Vagina (tissue), 2 donors: Measurements from ENCODE around the gene ZNF385B.

Experiments
- POLR2A ChIP-seq, 2 donors: fragments of 450-650 bp; IDR thresholded peaks; one replicate each; pipeline ENCODE4 v1.6.1; 2017; ENCODE audit warnings: antibody characterized with exemption in 2 of 2, mild to moderate bottlenecking in 2 of 2, moderate library complexity in 2 of 2
- TF ChIP-seq, protein P1 (sequence below), 3 experiments: fragments of 450-650 bp in 2 of 3; fragments of 200-600 bp in 1 of 3; sonication (generic) in 1 of 3; IDR thresholded peaks; one replicate each; pipeline ENCODE4 v1.5.1; 2017 to 2019; ENCODE audit warnings: antibody characterized with exemption in 3 of 3, mild to moderate bottlenecking in 2 of 3, moderate library complexity in 2 of 3

DNA sequence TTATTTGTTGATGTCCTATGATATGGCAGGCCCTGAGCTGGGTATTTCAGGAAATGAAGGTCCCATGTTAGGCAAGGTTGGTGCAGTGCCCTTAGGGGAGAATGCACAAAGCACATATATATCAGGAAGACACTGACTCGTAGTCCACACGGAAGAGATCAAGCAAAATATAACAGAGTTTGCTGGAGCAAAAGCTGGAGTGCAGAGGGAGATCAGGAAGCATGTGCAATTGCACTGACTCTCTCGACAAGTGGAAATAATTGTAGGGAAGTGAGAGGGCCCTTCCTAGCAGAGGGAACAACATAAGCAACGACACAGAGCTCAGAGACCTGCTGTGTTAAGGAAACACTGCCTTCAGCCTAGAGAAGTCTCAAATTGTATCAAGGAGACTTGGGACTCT is 4.2 kb downstream of the ZNF385B start:
- no peak for TF ChIP-seq POLR2A (IDR thresholded peaks at IDR 0.05)
- TF ChIP-seq, protein P1, sequence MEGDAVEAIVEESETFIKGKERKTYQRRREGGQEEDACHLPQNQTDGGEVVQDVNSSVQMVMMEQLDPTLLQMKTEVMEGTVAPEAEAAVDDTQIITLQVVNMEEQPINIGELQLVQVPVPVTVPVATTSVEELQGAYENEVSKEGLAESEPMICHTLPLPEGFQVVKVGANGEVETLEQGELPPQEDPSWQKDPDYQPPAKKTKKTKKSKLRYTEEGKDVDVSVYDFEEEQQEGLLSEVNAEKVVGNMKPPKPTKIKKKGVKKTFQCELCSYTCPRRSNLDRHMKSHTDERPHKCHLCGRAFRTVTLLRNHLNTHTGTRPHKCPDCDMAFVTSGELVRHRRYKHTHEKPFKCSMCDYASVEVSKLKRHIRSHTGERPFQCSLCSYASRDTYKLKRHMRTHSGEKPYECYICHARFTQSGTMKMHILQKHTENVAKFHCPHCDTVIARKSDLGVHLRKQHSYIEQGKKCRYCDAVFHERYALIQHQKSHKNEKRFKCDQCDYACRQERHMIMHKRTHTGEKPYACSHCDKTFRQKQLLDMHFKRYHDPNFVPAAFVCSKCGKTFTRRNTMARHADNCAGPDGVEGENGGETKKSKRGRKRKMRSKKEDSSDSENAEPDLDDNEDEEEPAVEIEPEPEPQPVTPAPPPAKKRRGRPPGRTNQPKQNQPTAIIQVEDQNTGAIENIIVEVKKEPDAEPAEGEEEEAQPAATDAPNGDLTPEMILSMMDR (IDR thresholded peaks at IDR 0.05), result no peak
